Skeletal muscle tissue (tissue), 4 donors: ENCODE results near the gene GSK3B. TPM values are rescaled to one million over a fixed set of nuclear protein-coding genes. Genes with fewer than 3 reads are reported as not detected.
A peak's percentile ranks its signal among the peaks of the same experiment; 100 is the strongest.

Experiments used
- H3K27ac ChIP-seq: one replicate; pipeline ENCODE4 v1.7.0; 2013; ENCODE audit warnings: mild to moderate bottlenecking, low read depth, low read length, inconsistent platforms
- H3K27me3 ChIP-seq, 3 donors: one replicate each; pipeline ENCODE4 v1.7.0; 2013; ENCODE audit warnings: low read length in 3 of 3; ENCODE audit not compliant: control insufficient read depth in 3 of 3, insufficient read depth in 3 of 3
- H3K36me3 ChIP-seq, 3 donors: one replicate each; pipeline ENCODE4 v1.7.0; 2013; ENCODE audit warnings: low read length in 3 of 3; ENCODE audit not compliant: control insufficient read depth in 3 of 3, insufficient read depth in 3 of 3
- H3K4me1 ChIP-seq, 3 donors: one replicate each; pipeline ENCODE4 v1.7.0; 2013; ENCODE audit warnings: low read length in 3 of 3, mild to moderate bottlenecking in 3 of 3; ENCODE audit not compliant: control insufficient read depth in 3 of 3, insufficient read depth in 3 of 3
- H3K4me3 ChIP-seq, 3 donors: one replicate each; pipeline ENCODE4 v1.7.0; 2013; ENCODE audit warnings: low read length in 3 of 3
- H3K9ac ChIP-seq, 3 donors: one replicate each; pipeline ENCODE4 v1.7.0; 2013; ENCODE audit warnings: low read length in 3 of 3, mild to moderate bottlenecking in 3 of 3, moderate library complexity in 2 of 3, low read depth in 1 of 3
- H3K9me3 ChIP-seq, 3 donors: one replicate each; pipeline ENCODE4 v1.7.0; 2013; ENCODE audit warnings: low read length in 3 of 3; ENCODE audit not compliant: control insufficient read depth in 3 of 3
- total RNA-seq: library from RNA; depleted of rRNA; stranded (reverse); fragments of >200 nt; gene quantifications from one replicate; pipeline ENCODE4 v1.2.3, GENCODE V29; 2014
- donor health status: Osteomylitis.

The GSK3B gene
- 30.3 TPM for total RNA-seq

DNA sequence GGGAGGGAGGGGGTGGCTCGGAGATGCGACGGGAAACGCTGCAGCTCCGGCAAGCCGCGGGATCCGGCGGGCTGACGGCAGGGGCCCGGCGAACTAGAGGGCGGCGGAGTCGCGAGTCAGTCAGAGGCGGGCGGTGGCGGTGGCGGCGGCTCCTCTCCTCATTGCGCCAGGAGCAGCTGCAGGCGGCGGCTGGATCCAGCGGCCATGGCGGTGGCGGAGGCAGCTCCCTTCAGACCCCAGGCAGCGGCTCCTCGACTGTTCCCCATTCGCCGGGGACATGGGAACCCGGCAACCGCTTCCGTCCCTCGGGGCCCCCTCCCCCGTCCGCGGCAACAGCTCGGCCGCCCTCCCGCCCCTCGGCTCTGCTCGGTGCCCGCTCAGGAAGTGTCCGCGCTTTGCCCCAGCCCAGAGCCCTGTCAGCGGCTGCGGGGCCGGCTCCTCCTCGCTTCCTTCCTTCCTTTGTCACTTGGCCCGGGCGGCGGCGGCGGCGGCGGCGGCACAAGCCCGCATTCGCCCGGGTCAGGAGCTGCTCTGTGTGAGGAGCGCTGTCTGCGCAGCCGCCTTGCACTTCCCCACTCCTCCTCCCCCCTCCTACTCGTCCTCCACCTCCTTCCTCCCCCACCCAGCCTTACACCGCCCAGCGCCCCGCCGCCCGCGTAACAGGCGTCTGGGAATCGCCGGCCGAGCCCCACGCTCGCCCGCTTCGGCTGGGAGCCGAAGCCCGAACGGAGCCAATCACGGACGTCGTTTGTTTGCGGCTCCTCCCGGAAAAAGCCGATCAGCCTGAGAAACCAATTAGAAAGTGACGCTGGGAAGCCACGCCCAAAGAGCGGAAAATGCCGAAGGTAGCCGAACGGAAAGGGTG, at the start of gene GSK3B:
Gene GSK3B, minus strand, starts transcription at position 537 of the 865 bp plus-strand sequence. CDS start 1,013 bp downstream, outside the sequence.
- peaks cover 16 to 23% (median 20%) of the 10 kb centered on the region in 3 donors for H3K4me1 ChIP-seq
- H3K9me3 ChIP-seq, result no peaks in the 10 kb centered on the region
- peak within 1 kb of the TSS; percentile 97 to 99 (median 99) for H3K9ac ChIP-seq
- H3K4me3 ChIP-seq, result peak within 1 kb of the TSS; percentile 86 to 95 (median 89)
- H3K36me3 ChIP-seq, result no peaks in the 10 kb centered on the region
- H3K27ac ChIP-seq, result peak within 1 kb of the TSS; percentile 99
- H3K27me3 ChIP-seq, result no peaks in the 10 kb centered on the region

DNA sequence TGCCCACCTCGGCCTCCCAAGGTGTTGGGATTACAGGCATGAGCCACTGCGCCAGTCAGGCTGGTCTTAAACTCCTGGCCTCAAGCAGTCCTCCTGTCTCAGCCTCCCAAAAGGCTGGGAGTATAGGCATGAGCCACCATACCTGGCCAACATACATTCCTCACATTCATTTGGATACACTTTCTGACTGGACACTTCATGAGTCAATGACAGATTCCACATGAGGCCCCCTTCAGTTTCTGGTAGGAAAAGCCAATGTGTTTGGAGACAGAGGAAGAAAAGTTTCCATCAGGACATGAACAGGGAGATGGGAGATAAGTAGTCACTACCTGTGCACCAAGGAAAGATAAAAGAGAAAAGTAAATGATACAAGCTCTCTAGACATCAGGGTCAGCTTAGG, 49.4 kb upstream of the GSK3B start:
- Histone ChIP-seq H3K27ac (no peak overlapping the region), H3K4me3 (no peak overlapping the region), H3K27me3 (no peaks in the 10 kb centered on the region), H3K9me3 (no peaks in the 10 kb centered on the region), H3K9ac (no peak overlapping the region), H3K36me3 (no peaks in the 10 kb centered on the region), H3K4me1 (peaks cover 3 to 10% (median 5%) of the 10 kb centered on the region in 3 donors)

- peaks cover 0 to 2% (median 0%) of the 10 kb centered on the region in 3 donors for H3K4me1 ChIP-seq
- H3K27me3 ChIP-seq, result no peaks in the 10 kb centered on the region
- H3K9ac ChIP-seq, result no peak overlapping the region
- H3K4me3 ChIP-seq, result no peak overlapping the region
- no peak overlapping the region for H3K27ac ChIP-seq
- H3K9me3 ChIP-seq, result no peaks in the 10 kb centered on the region
- H3K36me3 ChIP-seq, result no peaks in the 10 kb centered on the region
These were observed 48.0 kb upstream of the GSK3B start for GRCh38 chr3:120142236-120142635.

DNA sequence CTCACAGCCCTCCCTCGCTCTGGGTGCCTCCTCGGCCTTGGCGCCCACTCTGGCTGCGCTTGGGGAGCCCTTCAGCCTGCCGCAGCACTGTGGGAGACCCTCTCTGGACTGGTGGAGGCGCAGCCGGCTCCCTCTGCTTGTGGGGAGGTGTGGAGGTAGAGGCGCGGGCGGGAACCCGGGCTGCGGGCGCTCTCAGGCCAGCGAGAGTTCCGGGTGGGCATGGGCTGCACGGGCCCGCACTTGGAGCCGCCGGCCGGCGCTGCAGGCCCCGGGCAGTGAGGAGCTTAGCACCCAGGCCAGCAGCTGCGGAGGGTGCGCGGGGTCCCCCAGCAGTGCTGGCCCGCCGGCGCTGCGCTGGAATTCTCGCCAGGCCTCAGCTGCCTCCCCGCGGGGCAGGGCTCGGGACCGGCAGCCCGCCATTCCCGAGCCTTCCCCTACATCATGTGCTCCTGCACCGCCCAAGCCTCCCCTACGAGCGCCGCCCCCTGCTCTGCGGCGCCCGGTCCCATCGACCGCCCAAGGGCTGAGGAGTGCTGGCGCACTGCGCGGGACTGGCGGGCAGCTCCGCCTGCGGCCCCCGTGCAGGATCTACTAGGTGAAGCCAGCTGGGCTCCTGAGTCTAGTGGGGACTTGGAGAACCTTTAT, 46.0 kb upstream of the GSK3B start:
- H3K4me1 ChIP-seq, result no peaks in the 10 kb centered on the region
- no peaks in the 10 kb centered on the region for H3K9me3 ChIP-seq
- H3K4me3 ChIP-seq, result no peak overlapping the region
- no peaks in the 10 kb centered on the region for H3K36me3 ChIP-seq
- no peaks in the 10 kb centered on the region for H3K27me3 ChIP-seq
- no peak overlapping the region for H3K9ac ChIP-seq
- H3K27ac ChIP-seq, result no peak overlapping the region

DNA sequence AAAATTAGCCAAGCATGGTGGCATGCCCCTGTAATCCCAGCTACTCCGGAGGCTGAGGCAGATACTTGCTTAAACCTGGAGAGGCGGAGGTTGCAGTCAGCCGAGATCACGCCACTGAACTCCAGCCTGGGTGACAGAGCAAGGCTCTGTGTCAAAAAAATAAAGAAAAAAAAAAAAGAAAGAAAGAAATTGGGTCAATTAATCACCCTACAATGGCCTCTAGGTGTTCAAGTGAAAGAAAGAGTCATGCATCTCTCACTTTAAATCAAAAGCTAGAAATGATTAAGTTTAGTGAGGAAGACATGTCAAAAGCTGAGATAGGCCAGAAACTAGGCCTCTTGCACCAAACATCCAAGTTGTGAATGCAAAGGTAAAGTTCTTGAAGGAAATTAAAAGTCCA, 44.9 kb upstream of the GSK3B start:
- no peaks in the 10 kb centered on the region for H3K36me3 ChIP-seq
- no peak overlapping the region for H3K4me3 ChIP-seq
- H3K9me3 ChIP-seq, result no peaks in the 10 kb centered on the region
- H3K4me1 ChIP-seq, result no peaks in the 10 kb centered on the region
- no peaks in the 10 kb centered on the region for H3K27me3 ChIP-seq
- H3K27ac ChIP-seq, result no peak overlapping the region
- no peak overlapping the region for H3K9ac ChIP-seq

- Histone ChIP-seq H3K4me3 (no peak overlapping the region), H3K27ac (no peak overlapping the region), H3K9me3 (no peaks in the 10 kb centered on the region), H3K9ac (no peak overlapping the region), H3K27me3 (no peaks in the 10 kb centered on the region), H3K4me1 (no peaks in the 10 kb centered on the region), H3K36me3 (no peaks in the 10 kb centered on the region)
These were observed 43.3 kb upstream of the GSK3B start for GRCh38 chr3:120137548-120137947.

DNA sequence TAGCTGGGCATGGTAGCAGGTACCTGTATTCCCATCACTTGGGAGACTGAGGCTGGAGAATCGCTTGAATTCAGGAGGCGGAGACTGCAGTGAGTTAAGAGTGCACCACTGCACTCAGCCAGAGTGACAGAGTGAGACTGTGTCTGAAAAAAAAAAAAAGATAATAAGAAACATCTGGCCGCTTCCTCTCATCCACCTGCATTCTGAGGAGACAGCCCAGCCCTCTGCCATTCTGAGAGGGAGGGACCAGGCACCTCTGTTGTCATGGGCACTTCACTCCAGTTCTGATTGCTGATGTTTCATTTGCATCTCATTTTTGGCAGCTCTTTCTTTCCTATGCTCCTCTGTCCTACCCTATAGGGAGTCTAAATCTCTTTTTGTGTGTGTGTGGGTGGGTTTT, 36.4 kb upstream of the GSK3B start:
- Histone ChIP-seq H3K4me3 (no peak overlapping the region), H3K9me3 (no peaks in the 10 kb centered on the region), H3K9ac (no peak overlapping the region), H3K4me1 (no peaks in the 10 kb centered on the region), H3K27ac (no peak overlapping the region), H3K27me3 (no peaks in the 10 kb centered on the region), H3K36me3 (no peaks in the 10 kb centered on the region)

GRCh38 chr3:120129718-120130513, 35.7 kb upstream of the GSK3B start:
- no peak overlapping the region for H3K27ac ChIP-seq
- no peaks in the 10 kb centered on the region for H3K9me3 ChIP-seq
- H3K9ac ChIP-seq, result no peak overlapping the region
- no peak overlapping the region for H3K4me3 ChIP-seq
- no peaks in the 10 kb centered on the region for H3K27me3 ChIP-seq
- no peaks in the 10 kb centered on the region for H3K4me1 ChIP-seq
- no peaks in the 10 kb centered on the region for H3K36me3 ChIP-seq

DNA sequence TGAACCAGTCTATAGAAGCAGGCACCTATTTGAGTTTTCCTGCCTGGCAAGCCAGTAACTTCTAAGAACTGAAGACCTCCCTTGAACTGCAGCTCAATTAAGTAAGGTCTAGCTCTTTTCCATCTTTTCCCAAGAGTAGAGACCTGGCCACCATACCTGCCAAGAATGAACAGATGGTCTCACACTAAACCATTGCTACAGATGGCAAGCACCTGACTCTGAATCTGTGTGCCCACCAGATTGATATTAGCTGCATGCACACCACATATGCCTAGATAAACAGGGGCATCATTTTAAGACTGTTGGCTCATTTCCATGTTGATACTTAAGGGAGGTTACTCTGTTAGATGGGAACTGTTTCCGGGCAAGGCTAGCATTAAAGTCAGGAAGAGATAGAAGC, 34.8 kb upstream of the GSK3B start:
- Histone ChIP-seq H3K36me3 (no peaks in the 10 kb centered on the region), H3K4me1 (no peaks in the 10 kb centered on the region), H3K27ac (no peak overlapping the region), H3K4me3 (no peak overlapping the region), H3K27me3 (no peaks in the 10 kb centered on the region), H3K9me3 (no peaks in the 10 kb centered on the region), H3K9ac (no peak overlapping the region)
